IPS DF 6.9 (cell line): ENCODE data around the gene CHURC1.

ENCODE experiments used
- DNase-seq: peaks from one replicate; pipeline ENCODE4 v3.0.0-alpha.2; 2013; ENCODE audit warnings: low read depth, low spot score
- H3K27ac ChIP-seq: one replicate; pipeline ENCODE4 v1.5.1; 2013; ENCODE audit warnings: low read length, control low read depth
- H3K27me3 ChIP-seq: 2 replicates; pipeline ENCODE4 v1.6.1; 2013; ENCODE audit warnings: mild to moderate bottlenecking, low read length; ENCODE audit not compliant: control insufficient read depth, insufficient read depth
- H3K36me3 ChIP-seq: 2 replicates; pipeline ENCODE4 v1.6.1; 2013; ENCODE audit warnings: low read length; ENCODE audit not compliant: control insufficient read depth, insufficient read depth
- H3K4me1 ChIP-seq: 2 replicates; pipeline ENCODE4 v1.6.1; 2013; ENCODE audit warnings: low read length; ENCODE audit not compliant: control insufficient read depth, insufficient read depth
- H3K4me3 ChIP-seq: 2 replicates; pipeline ENCODE4 v1.5.1; 2013; ENCODE audit warnings: mild to moderate bottlenecking, low read length
- H3K9me3 ChIP-seq: 2 replicates; pipeline ENCODE4 v1.6.1; 2013; ENCODE audit warnings: low read length, inconsistent platforms; ENCODE audit not compliant: control insufficient read depth, insufficient read depth
- WGBS: extraction: QIAGEN DNeasy Blood & Tissue Kit; methylation state at CpG from one replicate; pipeline ENCODE4 v1.1.7; 2013; ENCODE audit warnings: mixed read lengths, missing lambda C conversion rate; ENCODE audit not compliant: insufficient read length, insufficient coverage; 5-methylcytosine and 5-hydroxymethylcytosine counted together

The CHURC1 gene

GRCh38 chr14:64968651-64969050 lies 54.4 kb downstream of the CHURC1 start:
- no CpG with 5 or more reads among the region's 6 CpGs for WGBS
- Histone ChIP-seq H3K4me1 (peaks cover 13% of the 10 kb centered on the region), H3K4me3 (no peak overlapping the region), H3K27ac (no peak overlapping the region), H3K27me3 (no peaks in the 10 kb centered on the region), H3K9me3 (no peaks in the 10 kb centered on the region), H3K36me3 (no peaks in the 10 kb centered on the region)
- DNase-seq = no peak

GRCh38 chr14:64970041-64970440 lies 55.8 kb downstream of the CHURC1 start:
- WGBS = no CpG with 5 or more reads among the region's 3 CpGs
- Histone ChIP-seq H3K36me3 (no peaks in the 10 kb centered on the region), H3K4me1 (peaks cover 13% of the 10 kb centered on the region), H3K4me3 (no peak overlapping the region), H3K9me3 (no peaks in the 10 kb centered on the region), H3K27me3 (no peaks in the 10 kb centered on the region), H3K27ac (no peak overlapping the region)
- DNase-seq = no peak

GRCh38 chr14:64970776-64971477 lies 56.7 kb downstream of the CHURC1 start:
- H3K27me3 ChIP-seq = no peaks in the 10 kb centered on the region
- WGBS = no CpG with 5 or more reads among the region's 8 CpGs
- no peaks in the 10 kb centered on the region for H3K36me3 ChIP-seq
- no peaks in the 10 kb centered on the region for H3K9me3 ChIP-seq
- H3K4me3 ChIP-seq = peak overlapping the region; percentile 72
- DNase-seq = no peak
- peaks cover 13% of the 10 kb centered on the region for H3K4me1 ChIP-seq
- H3K27ac ChIP-seq = no peak overlapping the region

GRCh38 chr14:64971491-64971942 lies 57.3 kb downstream of the CHURC1 start:
- Histone ChIP-seq H3K9me3 (no peaks in the 10 kb centered on the region), H3K4me3 (peak overlapping the region; percentile 72), H3K27me3 (no peaks in the 10 kb centered on the region), H3K4me1 (peaks cover 13% of the 10 kb centered on the region), H3K36me3 (no peaks in the 10 kb centered on the region), H3K27ac (no peak overlapping the region)
- no CpG with 5 or more reads among the region's 31 CpGs for WGBS
- DNase-seq = no peak

- Histone ChIP-seq H3K36me3 (no peaks in the 10 kb centered on the region), H3K27me3 (no peaks in the 10 kb centered on the region), H3K4me3 (peak within 1 kb of the TSS; percentile 72), H3K9me3 (no peaks in the 10 kb centered on the region), H3K27ac (no peak within 1 kb of the TSS), H3K4me1 (peaks cover 16% of the 10 kb centered on the region)
- no peak for DNase-seq
- WGBS = no CpG with 5 or more reads among the region's 96 CpGs
Observed at GRCh38 chr14:64971943-64972791, 57.9 kb downstream of the CHURC1 start, which contains the start of gene RAB15. TSS of gene RAB15 (minus strand) at chr14:64972336. CDS start at chr14:64972076, 260 bp downstream.

- Histone ChIP-seq H3K27me3 (no peaks in the 10 kb centered on the region), H3K9me3 (no peaks in the 10 kb centered on the region), H3K4me3 (no peak overlapping the region), H3K36me3 (no peaks in the 10 kb centered on the region), H3K4me1 (peaks cover 16% of the 10 kb centered on the region), H3K27ac (no peak overlapping the region)
- DNase-seq = no peak
- no CpG with 5 or more reads among the region's 8 CpGs for WGBS
Observed at GRCh38 chr14:64973026-64973442, 58.8 kb downstream of the CHURC1 start.

- Histone ChIP-seq H3K4me3 (no peak overlapping the region), H3K36me3 (no peaks in the 10 kb centered on the region), H3K9me3 (no peaks in the 10 kb centered on the region), H3K4me1 (peaks cover 14% of the 10 kb centered on the region), H3K27ac (no peak overlapping the region), H3K27me3 (no peaks in the 10 kb centered on the region)
- no CpG with 5 or more reads among the region's 9 CpGs for WGBS
- DNase-seq = no peak
Observed at GRCh38 chr14:64973826-64974225, 59.6 kb downstream of the CHURC1 start.

GRCh38 chr14:64974563-64974962 lies 60.3 kb downstream of the CHURC1 start:
- no peaks in the 10 kb centered on the region for H3K9me3 ChIP-seq
- no peaks in the 10 kb centered on the region for H3K27me3 ChIP-seq
- DNase-seq = no peak
- H3K4me3 ChIP-seq = no peak overlapping the region
- no peaks in the 10 kb centered on the region for H3K36me3 ChIP-seq
- WGBS = no CpG with 5 or more reads among the region's 8 CpGs
- peaks cover 14% of the 10 kb centered on the region for H3K4me1 ChIP-seq
- no peak overlapping the region for H3K27ac ChIP-seq

GRCh38 chr14:64979336-64980074 lies 65.2 kb downstream of the CHURC1 start:
- Histone ChIP-seq H3K4me1 (peaks cover 4% of the 10 kb centered on the region; the same call in 1 of the 2 replicates), H3K9me3 (no peaks in the 10 kb centered on the region), H3K27me3 (no peaks in the 10 kb centered on the region), H3K36me3 (no peaks in the 10 kb centered on the region), H3K27ac (no peak overlapping the region), H3K4me3 (no peak overlapping the region)
- no peak for DNase-seq
- WGBS = no CpG with 5 or more reads among the region's 5 CpGs
